GM15510 (cell line): ENCODE data around the gene AK4.
"Not testable (repeated sequence)": the region's sequence is repeated elsewhere in the genome, so short reads cannot be mapped to it uniquely, and the experiment has no call there.

Source experiments
- POLR2A ChIP-seq: IDR thresholded peaks from 3 replicates; pipeline ENCODE4 v1.6.1; 2011; ENCODE audit warnings: borderline replicate concordance; ENCODE audit not compliant: insufficient read length; ENCODE audit errors: extremely low read depth

The AK4 gene

DNA sequence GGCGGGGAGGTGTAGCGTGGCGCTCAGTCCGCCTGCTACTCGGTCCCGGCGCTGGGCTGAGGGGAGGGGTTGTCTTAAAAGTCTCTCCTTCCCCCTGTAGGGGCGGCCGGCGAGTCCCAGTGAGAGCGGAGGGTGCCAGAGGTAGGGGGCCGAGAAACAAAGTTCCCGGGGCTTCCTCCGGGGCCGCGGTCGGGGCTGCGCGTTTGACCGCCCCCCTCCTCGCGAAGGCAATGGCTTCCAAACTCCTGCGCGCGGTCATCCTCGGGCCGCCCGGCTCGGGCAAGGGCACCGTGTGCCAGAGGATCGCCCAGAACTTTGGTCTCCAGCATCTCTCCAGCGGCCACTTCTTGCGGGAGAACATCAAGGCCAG lies at the start of gene AK4:
Gene AK4, plus strand, starts transcription at position 26 of the 370 bp plus-strand sequence. Its CDS starts 205 bp downstream, at position 231.
- not testable (repeated sequence) for TF ChIP-seq POLR2A

GRCh38 chr1:65103807-65104206 lies 44.2 kb upstream of the AK4 start:
- no peak for TF ChIP-seq POLR2A

DNA sequence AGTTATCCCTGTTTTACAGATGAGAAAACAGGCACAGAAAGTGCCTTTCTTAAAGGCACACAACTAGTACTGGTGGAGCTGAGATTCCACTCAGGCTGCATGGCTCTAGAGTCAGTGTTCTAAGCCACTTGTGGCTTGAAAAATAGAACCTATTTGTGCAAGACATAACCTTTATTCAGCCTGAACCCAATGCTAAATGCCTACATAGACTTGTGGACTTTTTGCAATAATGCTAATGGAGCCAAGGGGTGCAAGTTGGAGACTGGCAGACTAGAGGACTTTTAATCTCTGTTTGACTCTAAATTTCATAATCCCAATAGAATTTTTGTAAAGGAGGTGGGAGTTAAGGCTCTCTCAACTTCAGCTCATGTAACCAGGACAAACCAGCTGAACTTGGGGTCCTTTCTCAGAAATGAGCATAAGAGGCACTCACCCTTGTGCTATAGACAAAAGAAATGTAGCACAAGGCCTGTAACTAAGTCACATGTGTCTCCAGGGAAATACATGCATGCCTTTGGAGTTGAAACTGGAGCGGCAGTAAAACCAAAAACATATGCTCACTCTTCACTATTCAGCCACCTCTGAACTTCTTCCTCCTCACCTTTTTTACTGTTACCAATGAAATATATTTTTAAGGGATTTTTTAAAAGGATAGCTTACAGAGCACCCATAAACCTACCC lies 43.0 kb upstream of the AK4 start:
- no peak for TF ChIP-seq POLR2A

DNA sequence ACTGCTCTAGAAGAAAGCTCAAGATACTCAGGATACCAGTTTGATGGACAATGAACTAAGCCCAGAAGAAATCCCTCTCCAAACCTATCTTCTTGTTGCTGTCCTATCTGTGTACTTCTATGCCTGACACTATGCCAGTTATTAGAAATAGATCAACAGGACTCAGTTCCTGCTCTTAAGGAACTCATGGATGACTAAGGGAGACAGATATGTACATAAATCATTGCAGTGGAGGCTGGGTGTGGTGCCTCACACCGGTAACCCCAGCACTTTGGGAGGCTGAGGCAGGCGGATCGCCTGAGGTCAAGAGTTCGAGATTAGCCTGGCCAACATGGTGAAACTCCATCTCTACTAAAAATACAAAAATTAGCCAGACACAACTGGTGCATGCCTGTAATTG lies 42.4 kb upstream of the AK4 start:
- no peak for TF ChIP-seq POLR2A

DNA sequence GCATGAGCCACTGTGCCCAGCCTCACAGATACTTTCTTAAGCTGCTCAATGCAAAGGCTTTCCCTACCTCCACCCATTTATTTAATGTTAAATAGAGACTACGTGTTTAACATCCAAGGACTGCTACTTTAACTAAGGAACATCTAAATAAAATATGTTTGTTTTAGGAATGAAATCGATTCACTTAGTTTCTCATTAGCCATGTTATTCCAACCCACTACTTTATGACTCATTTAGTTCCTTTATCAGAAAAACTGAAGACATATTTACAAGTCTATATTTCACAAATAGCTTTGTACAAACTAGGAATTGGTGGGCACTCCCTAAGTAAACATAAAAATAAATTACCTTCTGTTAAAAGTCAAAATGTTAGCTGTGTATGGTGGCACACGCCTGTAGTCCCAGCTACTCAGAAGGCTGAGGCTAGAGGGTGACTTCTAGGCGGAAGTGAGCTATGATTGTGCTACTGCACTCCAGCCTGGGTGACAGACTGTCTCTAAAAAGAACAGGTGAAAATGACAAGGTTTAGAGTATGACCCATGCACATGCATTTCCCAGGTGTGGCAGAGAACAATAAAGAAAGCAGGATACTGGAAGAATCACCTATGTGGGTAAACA lies 39.9 kb upstream of the AK4 start:
- TF ChIP-seq POLR2A, result no peak

GRCh38 chr1:65109487-65109886 lies 38.5 kb upstream of the AK4 start:
- TF ChIP-seq POLR2A, result no peak

- no peak for TF ChIP-seq POLR2A
These were observed 35.2 kb upstream of the AK4 start for GRCh38 chr1:65112811-65113210.

DNA sequence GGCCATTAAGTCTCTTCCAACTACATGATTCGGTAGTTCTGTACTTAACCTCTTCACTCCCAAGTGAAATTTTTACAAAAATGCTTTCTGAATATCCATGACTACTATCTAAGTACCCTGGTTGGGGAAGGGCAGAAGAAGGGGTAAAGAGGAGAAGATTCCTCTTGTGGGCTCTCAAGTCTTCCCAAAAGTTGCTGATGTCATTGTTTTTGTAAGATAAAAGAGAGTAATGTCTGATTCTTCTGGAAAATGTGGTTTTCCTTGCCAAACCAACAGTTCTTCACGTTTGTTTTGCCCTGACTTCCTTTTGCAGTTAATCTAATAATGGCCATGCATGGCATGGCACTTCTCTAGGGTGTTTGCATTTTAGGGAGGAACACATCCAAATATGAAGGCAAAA lies 34.7 kb upstream of the AK4 start:
- TF ChIP-seq POLR2A, result no peak

- TF ChIP-seq POLR2A, result no peak
These were observed 33.7 kb upstream of the AK4 start for GRCh38 chr1:65114322-65114721.

- no peak for TF ChIP-seq POLR2A
These were observed 28.1 kb upstream of the AK4 start for GRCh38 chr1:65119951-65120350.

GRCh38 chr1:65138524-65138923 lies 9.5 kb upstream of the AK4 start:
- no peak for TF ChIP-seq POLR2A

GRCh38 chr1:65141394-65141793 lies 6.6 kb upstream of the AK4 start:
- no peak for TF ChIP-seq POLR2A

- TF ChIP-seq POLR2A, result no peak
These were observed 6.1 kb upstream of the AK4 start for GRCh38 chr1:65141918-65142317.

- TF ChIP-seq POLR2A, result no peak
These were observed 1.0 kb upstream of the AK4 start for GRCh38 chr1:65146908-65147423.

DNA sequence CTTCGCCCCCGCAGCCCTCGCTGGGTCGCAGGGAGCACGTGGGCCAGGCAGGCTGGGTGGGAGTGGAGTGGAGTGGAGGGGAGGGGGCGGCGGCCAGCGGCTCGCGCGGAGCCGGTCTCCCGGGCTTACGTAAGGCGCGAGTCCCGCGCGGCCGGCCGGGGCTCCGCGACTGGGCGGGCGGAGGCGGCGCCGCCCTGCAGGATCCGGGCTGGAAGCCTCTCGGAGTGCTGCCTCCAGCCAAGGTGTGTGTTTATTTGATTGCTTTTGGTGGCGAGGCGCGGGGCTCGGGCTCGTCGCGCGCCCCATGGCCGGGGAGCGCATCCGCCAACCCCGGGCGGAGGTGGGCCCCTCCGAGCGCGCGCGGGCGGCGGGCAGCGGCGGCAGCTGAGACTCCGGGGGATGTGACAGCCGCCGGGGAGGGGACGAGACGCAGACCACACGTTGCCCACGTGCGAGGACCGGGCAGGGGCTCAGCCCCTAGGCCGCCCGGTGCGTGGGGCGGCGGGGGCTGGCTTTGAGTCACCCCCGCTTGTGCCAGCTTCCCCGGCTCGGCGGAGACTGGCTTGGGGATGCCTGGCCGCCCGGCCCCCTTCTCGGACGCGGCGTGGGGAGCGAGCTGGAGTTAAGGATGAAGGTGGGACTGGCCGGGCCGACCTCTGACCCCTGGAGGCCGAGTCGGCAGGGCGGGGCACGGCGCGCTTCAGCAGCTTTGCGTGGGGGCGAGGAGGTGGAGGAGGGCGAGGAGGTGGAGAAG lies 402 bp upstream of the AK4 start:
- TF ChIP-seq POLR2A, result no peak
